Activated CD8-positive, alpha-beta memory T cell treated with anti-CD3 and anti-CD28 coated beads, Interleukin-2, amount 50 U/mL, for 24 hours (primary cell): ENCODE results near the gene SLC66A2.

ENCODE experiments used
- DNase-seq: peaks from one replicate; pipeline ENCODE4 v3.0.0-alpha.2; 2020; ENCODE audit errors: extremely low read depth

Gene SLC66A2

GRCh38 chr18:79937103-79937860 is 14.2 kb downstream of the SLC66A2 start:
- DNase-seq = no peak

GRCh38 chr18:79936641-79937040 is 14.8 kb downstream of the SLC66A2 start:
- no peak for DNase-seq

GRCh38 chr18:79935925-79936324 is 15.5 kb downstream of the SLC66A2 start:
- no peak for DNase-seq

GRCh38 chr18:79935499-79935898 is 16.0 kb downstream of the SLC66A2 start:
- DNase-seq = no peak

GRCh38 chr18:79935098-79935480 is 16.4 kb downstream of the SLC66A2 start:
- DNase-seq = no peak

GRCh38 chr18:79934311-79935097 is 16.9 kb downstream of the SLC66A2 start:
- no peak for DNase-seq

- no peak for DNase-seq
Measured at GRCh38 chr18:79933765-79934164, 17.7 kb downstream of the SLC66A2 start.

- DNase-seq = no peak
Measured at GRCh38 chr18:79932907-79933306, 18.5 kb downstream of the SLC66A2 start.

- DNase-seq = no peak
Measured at GRCh38 chr18:79931475-79931874, 20.0 kb downstream of the SLC66A2 start.

GRCh38 chr18:79930020-79930642 is 21.3 kb downstream of the SLC66A2 start:
- DNase-seq = no peak

- DNase-seq = no peak
Measured at GRCh38 chr18:79928563-79928960, 22.9 kb downstream of the SLC66A2 start.

GRCh38 chr18:79927607-79928562 is 23.6 kb downstream of the SLC66A2 start:
- no peak for DNase-seq

- DNase-seq = no peak
Measured at GRCh38 chr18:79926715-79927606, 24.5 kb downstream of the SLC66A2 start.

- no peak for DNase-seq
Measured at GRCh38 chr18:79926306-79926705, 25.1 kb downstream of the SLC66A2 start.

GRCh38 chr18:79924814-79925731 is 26.4 kb downstream of the SLC66A2 start:
- no peak for DNase-seq

- DNase-seq = no peak
Measured at GRCh38 chr18:79923896-79924585, 27.4 kb downstream of the SLC66A2 start.

- no peak for DNase-seq
Measured at GRCh38 chr18:79922971-79923411, 28.5 kb downstream of the SLC66A2 start.
